Neural cell (in vitro differentiated cells): Measurements from ENCODE around the gene CSAD.

Source experiments
- CTCF ChIP-seq: fragments of 450-650 bp; IDR thresholded peaks from 2 replicates; pipeline ENCODE4 v1.5.1; 2014; ENCODE audit warnings: antibody characterized with exemption, mild to moderate bottlenecking, moderate library complexity; ENCODE audit not compliant: poor library complexity, severe bottlenecking
- EP300 ChIP-seq: fragments of 450-650 bp; conservative IDR thresholded peaks from 2 replicates; pipeline ENCODE4 v1.6.1; 2014; ENCODE audit warnings: antibody characterized with exemption, mild to moderate bottlenecking, moderate library complexity; ENCODE audit not compliant: poor library complexity, severe bottlenecking
- EZH2 ChIP-seq: fragments of 200-600, 300-800 bp; shearing (Covaris generic), sonication (generic); IDR thresholded peaks from 2 replicates; pipeline ENCODE4 v1.6.1; 2014; ENCODE audit warnings: antibody characterized with exemption, low read length, borderline replicate concordance, mild to moderate bottlenecking; ENCODE audit not compliant: insufficient read depth, poor library complexity, severe bottlenecking
- RAD21 ChIP-seq: fragments of 450-650 bp; conservative IDR thresholded peaks from 2 replicates; pipeline ENCODE4 v1.6.1; 2014; ENCODE audit warnings: antibody characterized with exemption, mild to moderate bottlenecking, moderate library complexity
- SMC3 ChIP-seq: fragments of 450-650 bp; conservative IDR thresholded peaks from 2 replicates; pipeline ENCODE4 v1.6.1; 2014; ENCODE audit warnings: antibody characterized with exemption, mild to moderate bottlenecking, moderate library complexity; ENCODE audit not compliant: poor library complexity
- TAF1 ChIP-seq: IDR thresholded peaks from 2 replicates; pipeline ENCODE4 v1.6.1; 2012; ENCODE audit warnings: low read depth

DNA sequence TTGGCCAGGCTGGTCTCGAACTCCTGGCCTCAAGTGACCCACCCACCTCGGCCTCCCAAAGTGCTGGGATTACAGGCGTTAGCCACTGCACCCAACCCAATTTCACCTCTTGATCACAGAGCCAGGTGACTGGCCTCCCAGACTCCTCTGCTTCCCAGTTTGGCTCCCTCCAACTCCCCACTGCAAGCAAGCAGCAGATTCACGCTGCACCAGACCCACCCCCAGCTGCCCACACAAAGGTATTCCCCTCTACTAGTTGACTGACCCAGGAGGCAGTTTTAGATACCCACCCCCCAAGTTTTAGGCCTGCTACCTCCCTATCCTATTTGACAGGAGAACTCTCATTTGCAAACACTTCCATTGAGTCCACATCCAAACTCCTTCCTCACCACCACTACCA lies 46.1 kb upstream of the CSAD start:
- TF ChIP-seq EP300: no peak
- TF ChIP-seq CTCF: no peak
- no peak for TF ChIP-seq TAF1
- no peak for TF ChIP-seq SMC3
- no peak for TF ChIP-seq RAD21
- TF ChIP-seq EZH2: no peak
